HCT116 (cell line): Measurements from ENCODE around the gene INTS2. TPM values are rescaled to one million over a fixed set of nuclear protein-coding genes. Genes with fewer than 3 reads are reported as not detected.

Experiments used
- ATAC-seq: fragments of 200-7000 bp; cut with Tn5 transposase; 2 replicates; pipeline ENCODE4 v1.9.1; 2020; ENCODE audit warnings: mild to moderate bottlenecking, moderate library complexity
- BruUV-seq: library from RNA; stranded (reverse); fragments of 400-500 nt; replicated peaks from 2 replicates; lab custom pipeline; 2021; lab: Mats Ljungman, UMichigan
- CTCF ChIA-PET: fragments of 300-600 bp; sonication (Branson Sonifier 250); formaldehyde crosslinking; loops from one replicate; lab custom pipeline; 2021; ENCODE audit warnings: antibody characterized with exemption; lab: Charles Lee
- POLR2A ChIA-PET: fragments of 300-600, 350-600 bp; sonication (Branson Sonifier 250); formaldehyde crosslinking; loops from one replicate; lab custom pipeline; 2021; ENCODE audit warnings: antibody characterized with exemption; lab: Charles Lee
- RAD21 ChIA-PET, 2 experiments: fragments of 300-600 bp; sonication (Branson Sonifier 250); formaldehyde crosslinking; loops; one replicate each; lab custom pipeline; 2023; ENCODE audit warnings: low total read pairs in 2 of 2; ENCODE audit not compliant: uncharacterized antibody in 2 of 2, unreplicated experiment in 2 of 2, low non-redundant PET in 1 of 2; lab: Charles Lee
- DNase-seq: peaks from one replicate; pipeline ENCODE4 v3.0.0-alpha.2; 2010; ENCODE audit warnings: low read depth, low spot score
- H2AFZ ChIP-seq: fragments of 200-600 bp; shearing (Covaris generic), sonication (generic); 2 replicates; pipeline ENCODE4 v1.6.1; 2017; ENCODE audit warnings: low read depth, mixed run types, mixed read lengths, antibody characterized with exemption, low read length; ENCODE audit not compliant: poor library complexity, severe bottlenecking
- H3K27ac ChIP-seq: 2 replicates; pipeline ENCODE4 v1.5.1; 2012; ENCODE audit warnings: low read depth, low read length
- H3K27me3 ChIP-seq: fragments of 200-600 bp; sonication (generic); 2 replicates; pipeline ENCODE4 v1.6.1; 2016; ENCODE audit warnings: mixed run types, low read length, mixed read lengths; ENCODE audit not compliant: insufficient read depth
- H3K36me3 ChIP-seq, 2 experiments: fragments of 200-500 bp in 1 of 2; fragments of 200-600 bp in 1 of 2; sonication (Bioruptor generic) in 1 of 2; sonication (generic) in 1 of 2; 2 replicates each; pipeline versions ENCODE4 v1.5.1 to v1.6.1; 2014 to 2016; ENCODE audit warnings: low read length in 2 of 2, inconsistent platforms in 1 of 2, mixed read lengths in 1 of 2, mixed run types in 1 of 2; ENCODE audit not compliant: insufficient read depth in 2 of 2, control insufficient read depth in 1 of 2
- H3K4me1 ChIP-seq, 2 experiments: fragments of 200-600 bp in 1 of 2; sonication (generic) in 1 of 2; 2 replicates each; pipeline versions ENCODE4 v1.5.1 to v1.6.1; 2012 to 2017; ENCODE audit warnings: low read length in 2 of 2, inconsistent platforms in 1 of 2, mild to moderate bottlenecking in 1 of 2, mixed read lengths in 1 of 2, mixed run types in 1 of 2, moderate library complexity in 1 of 2; ENCODE audit not compliant: insufficient read depth in 2 of 2, control insufficient read depth in 1 of 2
- H3K4me2 ChIP-seq: fragments of 200-600 bp; sonication (generic); 2 replicates; pipeline ENCODE4 v1.6.1; 2017; ENCODE audit warnings: mixed run types, low read length, mixed read lengths
- H3K4me3 ChIP-seq, 2 experiments: fragments of 200-600 bp in 1 of 2; sonication (generic) in 1 of 2; replicated peaks in 1 of 2; 2 replicates each; pipeline ENCODE4 v1.5.1; 2011 to 2016; ENCODE audit warnings: low read length in 2 of 2, control low read depth in 1 of 2, low read depth in 1 of 2, mild to moderate bottlenecking in 1 of 2, mixed read lengths in 1 of 2, mixed run types in 1 of 2
- H3K79me2 ChIP-seq: fragments of 200-600 bp; sonication (generic); 2 replicates; pipeline ENCODE4 v1.6.1; 2017; ENCODE audit warnings: mild to moderate bottlenecking, mixed run types, low read length, moderate library complexity, mixed read lengths; ENCODE audit not compliant: insufficient read depth
- H3K9ac ChIP-seq: fragments of 200-600 bp; sonication (generic); 2 replicates; pipeline ENCODE4 v1.6.1; 2016; ENCODE audit warnings: low read length, mixed read lengths
- H3K9me2 ChIP-seq: fragments of 200-600 bp; sonication (generic), shearing (Covaris generic); 2 replicates; pipeline ENCODE4 v1.6.1; 2017; ENCODE audit warnings: mixed run types, mild to moderate bottlenecking, moderate library complexity; ENCODE audit not compliant: insufficient read depth
- H3K9me3 ChIP-seq, 2 experiments: fragments of 200-500 bp in 1 of 2; fragments of 200-600 bp in 1 of 2; sonication (Bioruptor generic) in 1 of 2; sonication (generic) in 1 of 2; 2 replicates each; pipeline ENCODE4 v1.6.1; 2014 to 2017; ENCODE audit warnings: low read length in 2 of 2, mixed read lengths in 2 of 2, inconsistent platforms in 1 of 2, low read depth in 1 of 2, mild to moderate bottlenecking in 1 of 2, mixed run types in 1 of 2, moderate library complexity in 1 of 2; ENCODE audit not compliant: control insufficient read depth in 1 of 2, insufficient read depth in 1 of 2
- H4K20me1 ChIP-seq: fragments of 200-600 bp; sonication (generic), shearing (Covaris generic); 2 replicates; pipeline ENCODE4 v1.6.1; 2017; ENCODE audit warnings: mixed run types, mild to moderate bottlenecking, moderate library complexity; ENCODE audit not compliant: insufficient read depth
- ATF3 ChIP-seq: IDR thresholded peaks from 2 replicates; pipeline ENCODE4 v1.6.1; 2012
- CBX3 ChIP-seq: IDR thresholded peaks from 2 replicates; pipeline ENCODE4 v1.6.1; 2012; ENCODE audit warnings: low read depth
- CEBPB ChIP-seq: IDR thresholded peaks from 2 replicates; pipeline ENCODE4 v1.6.1; 2012; ENCODE audit warnings: low read depth
- EGR1 ChIP-seq: IDR thresholded peaks from 2 replicates; pipeline ENCODE4 v1.6.1; 2012; ENCODE audit warnings: low read depth
- ELF1 ChIP-seq: IDR thresholded peaks from 2 replicates; pipeline ENCODE4 v1.6.1; 2012; ENCODE audit warnings: low read depth, borderline replicate concordance
- EZH2 ChIP-seq: fragments of 200-600 bp; sonication (generic); IDR thresholded peaks from 2 replicates; pipeline ENCODE4 v1.6.1; 2017; ENCODE audit warnings: antibody characterized with exemption, mixed run types
- EZH2phosphoT487 ChIP-seq: fragments of 200-600 bp; IDR thresholded peaks from 2 replicates; pipeline ENCODE4 v1.6.1; 2018; ENCODE audit warnings: antibody characterized with exemption, borderline replicate concordance
- FOSL1 ChIP-seq: IDR thresholded peaks from 2 replicates; pipeline ENCODE4 v1.6.1; 2012; ENCODE audit warnings: low read depth
- JUND ChIP-seq: IDR thresholded peaks from 2 replicates; pipeline ENCODE4 v1.6.1; 2012
- MAX ChIP-seq: IDR thresholded peaks from 2 replicates; pipeline ENCODE4 v1.6.1; 2012
- POLR2AphosphoS5 ChIP-seq: IDR thresholded peaks from 2 replicates; pipeline ENCODE4 v1.6.1; 2011; ENCODE audit warnings: mild to moderate bottlenecking, low read depth, low read length, moderate library complexity
- RAD21 ChIP-seq: IDR thresholded peaks from 2 replicates; pipeline ENCODE4 v1.6.1; 2012; ENCODE audit warnings: low read depth, mild to moderate bottlenecking
- REST ChIP-seq: IDR thresholded peaks from 2 replicates; pipeline ENCODE4 v1.6.1; 2012; ENCODE audit warnings: low read depth
- SIN3A ChIP-seq: IDR thresholded peaks from 2 replicates; pipeline ENCODE4 v1.6.1; 2012; ENCODE audit warnings: low read depth
- SRF ChIP-seq: IDR thresholded peaks from 2 replicates; pipeline ENCODE4 v1.6.1; 2012; ENCODE audit warnings: low read depth
- TCF7L2 ChIP-seq: IDR thresholded peaks from 2 replicates; pipeline ENCODE4 v1.7.0; 2011; ENCODE audit warnings: borderline replicate concordance, inconsistent platforms; ENCODE audit not compliant: insufficient read depth, insufficient read length; ENCODE audit errors: extremely low read depth
- YY1 ChIP-seq: IDR thresholded peaks from 2 replicates; pipeline ENCODE4 v1.6.1; 2011; ENCODE audit warnings: low read length, low read depth, moderate library complexity, mild to moderate bottlenecking; ENCODE audit not compliant: insufficient replicate concordance; ENCODE audit errors: extremely low read depth
- ZBTB33 ChIP-seq: IDR thresholded peaks from 2 replicates; pipeline ENCODE4 v1.6.1; 2011; ENCODE audit warnings: mild to moderate bottlenecking, low read length, moderate library complexity; ENCODE audit not compliant: insufficient replicate concordance; ENCODE audit errors: extremely low read depth
- ZFX ChIP-seq: fragments of 450-650 bp; IDR thresholded peaks from 2 replicates; pipeline ENCODE4 v1.6.1; 2017
- ZNF274 ChIP-seq: fragments of 200-500 bp; sonication (Bioruptor generic); IDR thresholded peaks from 2 replicates; pipeline ENCODE4 v1.6.1; 2014; ENCODE audit warnings: mild to moderate bottlenecking, low read depth, low read length, inconsistent platforms
- intact Hi-C: fragments of 100-400 bp; cut with micrococcal nuclease; formaldehyde crosslinking; loops from 2 replicates; pipeline ENCODE4 v1.10.0; 2022
- total RNA-seq: library from RNA; stranded (reverse); gene quantifications from one replicate; pipeline ENCODE4 v1.2.1, GENCODE V29; 2021; ENCODE audit not compliant: unreplicated experiment

The INTS2 gene
- total RNA-seq, 1 experiment from 2014 or later: 40.5 TPM

- no peak overlapping the region for H3K9ac ChIP-seq
- no TSS peak for BruUV-seq
- no peak overlapping the region for H2AFZ ChIP-seq
- ChIA-PET POLR2A (interaction anchor here (1.0 to 1.2 kb wide), 2 partner anchors 187 to 862 kb away, joined by 3 read pairs; no protein-coding TSS in a partner anchor), CTCF (interaction anchor here (1.1 to 2.9 kb wide), 5 partner anchors 192 to 421 kb away, joined by 3 to 14 read pairs (median 5); no protein-coding TSS in a partner anchor), RAD21 (interaction anchor here in 1 of 2 experiments (0.6 kb wide), 1 partner anchor 98 kb away, joined by 3 read pairs; no protein-coding TSS in a partner anchor)
- peaks cover 3% of the 10 kb centered on the region; the same call in 1 of the 2 replicates for H3K79me2 ChIP-seq
- H3K27ac ChIP-seq: peak overlapping the region; percentile 38; the same call in 1 of the 2 replicates
- H3K9me3 ChIP-seq: no peaks in the 10 kb centered on the region
- no peaks in the 10 kb centered on the region for H4K20me1 ChIP-seq
- no peaks in the 10 kb centered on the region for H3K27me3 ChIP-seq
- H3K36me3 ChIP-seq: peaks cover 0 to 6% of the 10 kb centered on the region in 2 experiments; a peak in 1 of 4 replicates
- no peak overlapping the region for H3K4me3 ChIP-seq
- ATAC-seq (peak; percentile 85), DNase-seq (peak; percentile 69)
- intact Hi-C loops: loop anchor here (1.0 to 10.0 kb wide), 3 partner anchors 421 to 1109 kb away; no protein-coding TSS in a partner anchor
- peaks cover 17 to 21% of the 10 kb centered on the region in 2 experiments for H3K4me1 ChIP-seq
- H3K9me2 ChIP-seq: no peaks in the 10 kb centered on the region
- H3K4me2 ChIP-seq: peak overlapping the region; percentile 49
- TF ChIP-seq EZH2phosphoT487: no peak
- 0 out of 2 replicates have a peak, but pooled peaks have one; percentile 30 for TF ChIP-seq SRF
- TF ChIP-seq ATF3: no peak
- no peak for TF ChIP-seq TCF7L2
- TF ChIP-seq EZH2: no peak
- no peak for TF ChIP-seq YY1
- no peak for TF ChIP-seq EGR1
- peak; percentile 71; the same call in 1 of the 2 replicates for TF ChIP-seq CBX3
- TF ChIP-seq SIN3A: no peak
- TF ChIP-seq FOSL1: peak; percentile 76
- no peak; the same call in 1 of the 2 replicates for TF ChIP-seq MAX
- no peak for TF ChIP-seq ZBTB33
- no peak for TF ChIP-seq ZFX
- TF ChIP-seq POLR2AphosphoS5: peak; percentile 25; the same call in 1 of the 2 replicates
- no peak for TF ChIP-seq REST
- TF ChIP-seq ELF1: no peak
- no peak for TF ChIP-seq RAD21
- TF ChIP-seq JUND: peak; percentile 82
- no peak for TF ChIP-seq ZNF274
- TF ChIP-seq CEBPB: no peak
These were observed 94.1 kb downstream of the INTS2 start for GRCh38 chr17:61833536-61834193.
